Uterus (tissue), 4 donors: ENCODE results near the gene LHCGR. TPM values are rescaled to one million over a fixed set of nuclear protein-coding genes. Genes with fewer than 3 reads are reported as not detected.

Experiments
- DNase-seq, 2 donors: peaks; one replicate each; pipeline ENCODE4 v3.0.0-alpha.2; 2019 to 2020
- H3K27ac ChIP-seq, 2 donors: fragments of 200-600 bp; sonication (generic); 1 replicate in 1 of 2; 2 replicates in 1 of 2; pipeline ENCODE4 v1.5.1; 2016 to 2018
- H3K27me3 ChIP-seq, 2 donors: fragments of 200-600 bp; sonication (generic); one replicate each; pipeline ENCODE4 v1.5.1; 2018 to 2019; ENCODE audit warnings: control low read depth in 1 of 2
- H3K36me3 ChIP-seq, 2 donors: fragments of 200-600 bp; sonication (generic); one replicate each; pipeline ENCODE4 v1.5.1; 2019; ENCODE audit warnings: control low read depth in 1 of 2
- H3K4me1 ChIP-seq, 2 donors: fragments of 200-600 bp; sonication (generic); one replicate each; pipeline ENCODE4 v1.5.1; 2018 to 2019; ENCODE audit warnings: control low read depth in 1 of 2
- H3K4me3 ChIP-seq, 2 donors: fragments of 200-600 bp; sonication (generic); 1 replicate in 1 of 2; 2 replicates in 1 of 2; pipeline ENCODE4 v1.5.1; 2018 to 2019; ENCODE audit warnings: mild to moderate bottlenecking in 1 of 2
- H3K9me3 ChIP-seq, 2 donors: fragments of 200-600 bp; sonication (generic); one replicate each; pipeline ENCODE4 v1.5.1; 2019; ENCODE audit warnings: control low read depth in 1 of 2
- CTCF ChIP-seq, 4 experiments: fragments of 200-600 bp in 2 of 4; fragments of 450-650 bp in 2 of 4; sonication (generic) in 2 of 4; IDR thresholded peaks; one replicate each; pipeline ENCODE4 v1.5.1; 2016 to 2019; ENCODE audit warnings: antibody characterized with exemption in 4 of 4, mild to moderate bottlenecking in 2 of 4, moderate library complexity in 1 of 4
- POLR2A ChIP-seq, 2 donors: fragments of 450-650 bp; IDR thresholded peaks; one replicate each; pipeline ENCODE4 v1.6.1; 2016; ENCODE audit warnings: antibody characterized with exemption in 2 of 2, mild to moderate bottlenecking in 1 of 2, moderate library complexity in 1 of 2
- intact Hi-C: fragments of 100-400 bp; cut with DNase I; formaldehyde crosslinking; loops from one replicate; pipeline ENCODE4 v1.15.1; 2023; ENCODE audit warnings: low total_unique reads
- total RNA-seq, 4 donors: library from RNA; depleted of rRNA in 3 of 4; stranded (reverse); fragments of >200 nt in 3 of 4; gene quantifications; one replicate each; pipeline versions ENCODE4 v1.1.0 to v1.2.4, GENCODE V29; 2014 to 2023
- donor health status: DM: yes; HTN: yes; CAD: no.

The LHCGR gene
- total RNA-seq, 4 donors from 2014 or later: 0.48 TPM; not detected in 3

- Histone ChIP-seq H3K4me1 (no peaks in the 10 kb centered on the region), H3K36me3 (no peaks in the 10 kb centered on the region), H3K9me3 (no peaks in the 10 kb centered on the region), H3K27me3 (no peaks in the 10 kb centered on the region), H3K4me3 (no peak overlapping the region), H3K27ac (no peak overlapping the region)
- DNase-seq: no peak
- TF ChIP-seq CTCF (IDR thresholded peaks at IDR 0.05) (no peak), POLR2A (IDR thresholded peaks at IDR 0.05) (no peak)
- intact Hi-C loops: no loop called here
These were observed 4.2 kb upstream of the LHCGR start for GRCh38 chr2:48759682-48760081.

- no peaks in the 10 kb centered on the region for H3K27me3 ChIP-seq
These were observed 765 bp upstream of the LHCGR start for GRCh38 chr2:48756289-48756688.

GRCh38 chr2:48754874-48755273, 650 bp downstream of the LHCGR start:
- no peak overlapping the region for H3K27ac ChIP-seq
- H3K4me1 ChIP-seq: no peaks in the 10 kb centered on the region
- H3K4me3 ChIP-seq: no peak overlapping the region
- DNase-seq: no peak
- no peaks in the 10 kb centered on the region for H3K27me3 ChIP-seq
- no peaks in the 10 kb centered on the region for H3K36me3 ChIP-seq
- intact Hi-C loops: no loop called here
- TF ChIP-seq CTCF (IDR thresholded peaks at IDR 0.05): no peak
- TF ChIP-seq POLR2A (IDR thresholded peaks at IDR 0.05): no peak
- no peaks in the 10 kb centered on the region for H3K9me3 ChIP-seq

More at GRCh38 chr2:48756289-48756688, 765 bp upstream of the LHCGR start:
- Histone ChIP-seq H3K9me3 (no peaks in the 10 kb centered on the region), H3K36me3 (no peaks in the 10 kb centered on the region), H3K4me3 (no peak overlapping the region), H3K27ac (no peak overlapping the region), H3K4me1 (no peaks in the 10 kb centered on the region)
- TF ChIP-seq POLR2A (IDR thresholded peaks at IDR 0.05): no peak
- intact Hi-C loops: no loop called here
- DNase-seq: no peak

GRCh38 chr2:48753228-48753627, 2.3 kb downstream of the LHCGR start:
- no peak for TF ChIP-seq POLR2A (IDR thresholded peaks at IDR 0.05)
- no peak for TF ChIP-seq CTCF (IDR thresholded peaks at IDR 0.05)
- intact Hi-C loops: no loop called here
- Histone ChIP-seq H3K4me3 (no peak overlapping the region), H3K36me3 (no peaks in the 10 kb centered on the region), H3K4me1 (no peaks in the 10 kb centered on the region), H3K27me3 (no peaks in the 10 kb centered on the region), H3K9me3 (no peaks in the 10 kb centered on the region), H3K27ac (no peak overlapping the region)
- no peak for DNase-seq

GRCh38 chr2:48750128-48750739, 5.3 kb downstream of the LHCGR start:
- H3K4me3 ChIP-seq: no peak overlapping the region
- H3K27me3 ChIP-seq: no peaks in the 10 kb centered on the region
- H3K9me3 ChIP-seq: no peaks in the 10 kb centered on the region
- H3K36me3 ChIP-seq: no peaks in the 10 kb centered on the region
- H3K27ac ChIP-seq: no peak overlapping the region
- no peak for TF ChIP-seq POLR2A (IDR thresholded peaks at IDR 0.05)
- no peak for TF ChIP-seq CTCF (IDR thresholded peaks at IDR 0.05)
- DNase-seq: no peak
- no peaks in the 10 kb centered on the region for H3K4me1 ChIP-seq
- intact Hi-C loops: no loop called here
